Epidermal melanocyte (primary cell): ENCODE data around the gene USP44.
"Not testable (repeated sequence)": the region's sequence is repeated elsewhere in the genome, so short reads cannot be mapped to it uniquely, and the experiment has no call there.

Experiments
- DNase-seq: peaks from one replicate; pipeline ENCODE4 v3.0.0; 2011; ENCODE audit warnings: low spot score; ENCODE audit not compliant: insufficient read length

USP44 gene

DNA sequence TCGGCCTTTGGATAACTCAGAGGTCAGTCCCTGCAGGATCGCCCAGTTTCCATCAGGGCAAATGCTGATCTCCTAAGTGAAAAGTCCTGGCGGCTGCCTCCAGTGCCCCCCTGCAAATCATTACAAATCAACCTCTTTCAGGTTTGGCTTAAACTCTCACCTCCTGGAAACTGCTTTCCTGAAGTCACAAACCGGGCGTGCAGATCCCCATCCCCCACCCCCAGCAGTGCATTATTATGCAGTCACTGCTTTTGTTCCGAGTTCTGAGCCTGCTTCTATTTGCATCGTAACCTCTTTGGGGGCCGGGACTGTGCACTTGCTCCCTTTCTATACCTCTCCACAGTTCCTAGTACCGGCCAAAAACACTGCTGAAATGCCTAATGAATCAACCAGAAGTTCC is at the start of gene USP44:
TSS of gene USP44 (minus strand) at position 172 of the 400 bp plus-strand sequence. CDS start 17,220 bp downstream, outside the sequence.
- DNase-seq: no peak

DNA sequence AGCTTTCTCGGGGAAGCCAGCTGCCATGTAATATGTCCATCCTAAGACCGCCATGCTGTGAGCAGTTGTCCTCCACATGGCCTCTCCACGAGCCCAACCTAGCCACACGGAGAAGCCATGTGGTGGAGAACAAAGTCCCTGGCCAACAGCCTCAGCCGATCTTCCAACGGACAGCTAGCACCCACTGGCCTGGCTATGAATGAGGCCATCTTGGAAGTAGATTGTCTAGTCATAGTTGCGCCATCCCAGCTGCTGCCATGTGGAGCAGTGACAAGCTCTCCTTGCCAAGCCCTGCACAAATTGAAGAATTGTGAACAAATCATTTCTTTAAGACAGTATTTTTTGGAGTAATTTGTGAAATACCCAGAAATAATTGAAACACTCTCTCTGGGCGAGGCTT is 49.3 kb upstream of the USP44 start:
- no peak for DNase-seq

DNA sequence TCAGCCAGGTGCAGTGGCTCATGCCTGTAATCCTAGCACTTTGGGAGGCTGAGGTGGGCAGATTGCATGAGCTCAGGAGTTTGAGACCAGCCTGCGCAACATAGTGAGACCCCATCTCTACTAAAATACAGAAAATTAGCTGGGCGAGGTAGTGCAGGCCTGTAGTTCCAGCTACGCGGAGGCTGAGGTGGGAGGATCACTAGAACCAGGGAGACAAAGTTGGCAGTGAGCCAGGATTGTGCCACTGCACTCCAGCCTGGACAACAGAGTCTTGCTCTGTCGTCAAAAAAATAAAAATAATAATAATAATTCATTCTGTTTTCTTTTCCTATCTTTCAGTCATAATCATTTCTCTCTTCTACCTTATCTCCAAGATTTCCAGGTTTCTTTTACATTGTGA is 48.6 kb upstream of the USP44 start:
- no peak for DNase-seq

DNA sequence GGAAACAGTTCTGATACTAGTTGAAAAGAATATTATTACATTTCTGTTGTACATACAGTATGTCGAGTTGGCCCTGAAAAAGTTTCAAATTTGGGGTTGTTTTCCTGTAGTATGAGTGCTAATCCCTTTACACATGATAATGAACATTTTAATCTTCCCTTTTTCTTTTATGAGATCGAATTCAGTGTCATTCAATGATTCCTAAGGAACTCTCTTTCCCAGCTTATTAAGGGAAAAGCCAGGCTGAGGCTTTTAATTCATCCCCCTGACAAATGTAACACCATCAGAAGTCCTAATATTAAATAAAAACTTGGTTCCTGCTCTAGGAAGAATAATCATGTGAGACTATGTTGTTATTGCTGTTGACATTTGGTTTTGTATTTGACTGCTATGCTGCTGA is 42.9 kb upstream of the USP44 start:
- no peak for DNase-seq

DNA sequence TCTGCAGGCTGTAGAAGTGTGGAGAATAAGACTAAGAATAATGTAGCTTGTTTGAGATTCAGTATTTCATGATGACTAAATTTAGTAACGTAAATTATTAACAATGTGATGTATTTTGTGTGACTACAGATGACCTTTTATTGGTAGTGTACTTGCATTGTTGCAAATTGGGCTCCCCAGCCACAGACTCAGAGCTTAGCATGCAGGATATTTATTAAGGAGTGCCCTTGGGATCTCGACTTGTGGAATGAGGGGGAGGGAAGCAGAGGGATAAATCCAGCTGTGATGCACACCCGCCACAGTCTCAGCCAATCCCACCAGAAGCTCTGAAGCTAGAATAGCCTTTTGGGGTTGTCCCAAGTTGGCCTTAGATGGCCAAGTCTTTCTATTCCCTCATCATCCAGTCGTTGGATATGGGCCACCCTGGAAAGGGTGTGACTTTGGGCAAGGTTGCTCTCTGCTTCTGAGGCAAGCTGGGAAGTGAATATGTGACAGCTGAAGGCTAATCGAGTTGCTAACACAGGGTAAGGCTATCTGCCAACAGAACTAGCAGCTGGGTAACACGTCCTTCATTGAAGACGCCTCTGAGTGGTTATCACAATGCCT is 42.1 kb upstream of the USP44 start:
- DNase-seq: no peak

DNA sequence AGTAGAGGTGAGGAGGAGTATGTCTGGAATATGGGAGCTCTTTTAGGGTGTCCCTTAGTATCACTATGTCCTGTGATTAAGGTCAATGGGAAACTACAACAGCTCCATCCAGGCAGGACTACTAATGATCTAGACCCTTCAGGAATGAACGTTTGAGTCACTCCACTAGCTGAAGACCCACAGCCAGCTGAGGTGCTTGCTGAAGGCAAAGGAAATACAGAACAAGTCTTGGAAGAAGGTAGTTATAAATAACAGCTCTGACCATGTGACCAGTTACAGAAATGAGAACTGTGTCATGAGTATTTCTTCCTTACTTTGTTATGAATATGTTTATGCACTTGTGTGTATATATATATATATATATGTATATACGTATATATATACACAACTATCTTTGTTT is 40.5 kb upstream of the USP44 start:
- no peak for DNase-seq

DNA sequence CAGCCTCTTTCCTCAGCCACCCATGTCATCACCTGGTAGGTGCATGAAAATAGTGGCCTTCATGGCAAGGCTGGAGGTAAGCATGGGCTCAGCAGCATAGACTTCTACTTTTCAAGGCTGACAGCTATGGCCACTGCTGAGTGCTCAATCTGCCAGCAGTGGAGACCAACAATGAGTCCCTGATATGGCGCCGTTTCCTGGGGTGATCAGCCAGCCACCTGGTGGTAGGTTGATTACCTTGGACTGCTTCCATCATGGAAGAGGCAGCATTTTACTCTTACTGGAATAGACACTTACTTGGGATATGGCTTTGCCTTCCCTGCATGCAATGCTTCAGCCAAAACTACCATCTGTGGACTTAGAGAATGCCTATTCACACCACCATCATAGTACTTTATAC is 39.5 kb upstream of the USP44 start:
- DNase-seq: no peak

DNA sequence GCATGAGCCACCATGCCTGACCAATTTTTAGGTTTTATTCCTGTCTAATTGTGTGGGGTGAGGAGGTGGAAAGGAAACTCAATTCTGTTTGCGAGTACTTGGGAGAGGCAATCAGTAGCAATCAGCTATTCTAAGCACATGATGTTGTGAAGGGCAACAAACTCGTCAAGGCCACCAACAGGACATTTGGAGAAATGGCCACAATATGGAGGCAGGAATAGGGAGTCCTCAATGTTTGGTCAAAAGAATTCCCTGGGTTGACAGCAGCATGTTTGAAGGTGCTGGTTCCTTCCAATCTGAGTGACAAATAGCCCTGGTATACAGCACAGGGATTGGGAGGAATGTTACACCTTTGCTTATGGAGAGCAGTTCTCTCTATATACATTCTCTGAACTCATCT is 32.7 kb upstream of the USP44 start:
- no peak for DNase-seq

DNA sequence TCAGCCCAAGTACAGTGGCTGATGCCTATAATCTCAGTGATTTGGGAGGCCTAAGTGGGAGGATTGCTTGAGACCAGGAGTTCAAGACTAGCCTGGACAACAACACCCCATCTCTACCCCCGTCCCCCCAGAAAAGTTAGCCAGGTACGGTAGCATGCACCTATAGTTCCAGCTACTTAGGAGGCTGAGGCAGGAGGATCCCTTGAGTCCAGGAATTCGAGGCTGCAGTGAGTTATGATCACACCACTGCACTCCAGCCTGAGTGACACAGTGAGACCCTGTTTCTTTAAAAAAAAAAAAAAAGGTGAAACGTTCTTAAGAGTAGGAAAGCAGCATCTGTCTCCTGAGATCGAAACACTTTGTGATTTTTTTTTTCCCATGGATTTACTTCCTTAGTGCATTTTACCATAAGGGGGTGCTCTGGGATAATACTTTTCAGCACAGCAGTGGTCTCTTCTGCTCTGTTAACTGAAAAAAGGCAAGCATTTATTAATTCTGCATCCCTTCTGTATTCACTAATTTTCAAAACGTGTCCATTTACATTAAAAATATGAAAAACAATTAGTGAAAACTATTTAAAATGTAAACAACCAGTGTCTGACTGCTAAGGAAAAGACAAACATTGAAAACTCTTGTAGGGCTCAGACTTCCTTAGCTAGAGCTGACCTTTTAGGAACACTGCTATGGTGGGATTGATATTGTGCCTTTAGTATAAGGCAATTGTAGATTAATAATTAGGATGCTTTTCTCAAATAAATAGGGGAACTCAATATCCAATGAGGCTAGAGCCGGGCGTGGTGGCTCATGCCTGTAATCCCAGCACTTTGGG is 31.2 kb upstream of the USP44 start:
- DNase-seq: peak; percentile 32

DNA sequence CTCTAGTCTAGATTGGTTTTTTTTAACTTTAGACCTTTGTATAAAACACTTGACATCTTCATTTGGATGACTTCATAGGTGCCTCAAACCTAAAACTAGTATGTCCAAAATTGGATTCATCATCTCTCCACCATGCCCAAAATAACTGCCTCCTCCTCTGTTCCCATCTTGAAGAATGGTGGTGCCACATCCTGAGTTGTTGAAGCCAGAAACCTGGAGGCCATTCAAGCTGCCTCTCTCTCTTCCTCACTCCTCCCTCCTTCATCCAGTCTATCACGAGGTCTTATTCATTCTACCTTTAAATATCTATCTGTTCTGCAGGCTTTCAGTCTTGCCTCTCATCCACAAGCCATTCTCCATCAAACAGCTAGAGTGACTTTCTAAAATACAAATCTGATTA is 26.5 kb upstream of the USP44 start:
- no peak for DNase-seq

DNA sequence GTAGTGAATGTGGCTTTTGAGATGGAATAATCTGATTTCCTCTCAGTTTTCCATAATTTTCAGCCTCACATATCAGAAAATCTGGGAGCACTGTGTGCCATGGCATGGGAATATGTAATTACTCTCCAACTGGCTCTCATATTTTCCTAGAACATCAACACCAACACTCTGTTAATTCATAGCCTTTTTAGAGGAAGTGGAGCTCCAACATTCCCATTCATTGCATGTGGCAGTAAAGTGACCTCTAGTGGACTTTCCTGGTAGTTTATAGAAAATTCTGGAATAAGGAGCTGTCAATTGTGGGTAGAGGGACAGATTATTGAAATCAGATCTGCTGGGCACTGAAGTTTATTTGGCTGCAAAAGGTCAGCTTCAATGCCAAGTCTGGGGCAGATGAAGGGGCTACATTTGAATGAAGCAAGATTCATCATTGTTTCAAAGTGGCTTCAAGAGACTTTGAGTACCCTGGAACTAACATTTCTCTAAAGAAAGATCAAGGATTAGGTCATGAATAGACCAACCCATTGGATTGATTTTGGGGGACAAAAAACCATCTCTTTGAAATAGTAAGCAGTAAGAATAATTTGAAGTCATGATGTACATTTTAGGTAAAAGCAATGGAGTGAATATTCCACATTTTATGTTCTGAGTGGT is 23.6 kb upstream of the USP44 start:
- DNase-seq: peak; percentile 67

DNA sequence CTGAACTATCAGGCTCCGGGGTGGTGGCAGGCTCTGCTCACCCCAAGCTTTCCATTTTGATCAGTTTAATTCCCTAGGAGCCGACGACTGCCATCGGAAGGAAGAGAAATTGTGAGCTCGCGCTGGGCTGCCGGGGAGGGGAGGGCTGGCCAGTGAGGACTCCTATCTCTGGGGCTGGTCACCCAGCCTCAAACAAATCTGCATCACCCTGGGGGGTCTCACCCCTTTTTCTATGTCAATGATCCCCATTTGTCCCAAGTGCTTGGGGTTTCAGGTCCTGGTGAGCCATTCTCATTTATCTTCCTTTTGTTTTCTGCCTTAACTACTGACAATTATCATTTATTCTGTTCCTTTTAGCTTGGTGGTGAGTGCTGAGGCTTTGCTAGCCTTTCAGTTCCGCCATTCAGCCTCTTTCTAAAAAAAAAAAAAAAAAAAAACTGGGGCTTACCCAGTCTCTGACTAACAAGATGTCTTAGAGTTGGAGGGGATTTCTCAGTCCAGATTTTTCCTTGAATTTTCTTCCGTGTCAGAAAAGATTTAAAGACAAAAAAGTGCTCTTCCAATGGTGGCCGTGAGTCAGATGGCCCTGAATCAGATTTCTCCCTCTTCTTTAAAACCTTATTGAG is 22.8 kb upstream of the USP44 start:
- no peak for DNase-seq

DNA sequence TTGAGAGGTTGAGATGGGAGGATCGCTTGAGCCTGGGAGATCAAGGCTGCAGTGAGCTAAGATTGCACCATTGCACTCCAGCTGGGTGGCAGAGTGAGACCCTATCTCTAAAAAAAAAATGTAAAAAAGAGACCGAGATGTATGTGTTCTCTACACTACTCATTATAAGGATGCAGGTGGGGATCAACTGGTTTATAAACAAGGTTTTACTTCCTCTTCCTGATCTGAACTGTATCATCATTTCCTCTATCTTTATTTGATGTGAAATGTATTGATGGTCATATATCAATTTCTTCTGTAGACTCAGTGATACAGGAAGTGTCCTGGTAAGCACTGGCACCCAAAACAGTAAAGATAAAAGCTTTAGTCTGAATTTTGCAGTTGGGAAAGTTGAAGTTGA is 20.1 kb upstream of the USP44 start:
- DNase-seq: no peak

DNA sequence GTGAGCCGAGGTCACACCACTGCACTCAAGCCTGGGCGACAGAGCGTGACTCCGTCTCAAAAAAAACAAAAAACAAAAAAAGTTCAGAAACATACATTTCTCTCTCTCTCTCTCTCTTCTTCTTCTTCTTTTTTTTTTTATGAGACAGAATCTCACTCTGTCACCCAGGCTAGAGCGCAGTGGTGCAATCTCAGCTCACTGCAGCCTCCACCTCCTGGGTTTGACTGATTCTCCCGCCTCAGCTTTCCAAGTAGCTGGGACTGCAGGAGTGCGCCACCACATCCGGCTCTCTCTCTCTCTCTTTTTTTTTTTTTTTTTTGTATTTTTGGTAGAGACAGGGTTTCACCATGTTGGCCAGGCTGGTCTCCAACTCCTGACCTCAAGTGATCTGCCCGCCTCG is 16.8 kb upstream of the USP44 start:
- not testable (repeated sequence) for DNase-seq

DNA sequence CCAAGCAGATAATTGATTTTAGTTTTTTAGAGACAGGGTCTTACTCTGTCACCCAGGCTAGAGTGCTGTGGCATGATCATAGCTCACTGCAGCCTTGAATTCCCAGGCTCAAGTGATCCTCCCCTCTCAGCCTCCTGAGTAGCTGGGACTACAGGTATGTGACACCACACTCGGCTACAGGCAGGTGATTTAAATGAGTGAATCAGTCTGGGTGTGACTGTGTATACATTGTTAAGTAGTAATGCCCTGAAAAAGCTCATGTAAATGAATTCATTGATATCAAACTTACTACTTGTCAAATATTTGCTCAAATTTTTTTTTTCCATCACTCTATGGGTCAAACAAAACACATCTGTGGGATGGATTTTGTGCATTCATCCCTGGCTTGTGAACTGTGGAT is 6.3 kb upstream of the USP44 start:
- DNase-seq: no peak

DNA sequence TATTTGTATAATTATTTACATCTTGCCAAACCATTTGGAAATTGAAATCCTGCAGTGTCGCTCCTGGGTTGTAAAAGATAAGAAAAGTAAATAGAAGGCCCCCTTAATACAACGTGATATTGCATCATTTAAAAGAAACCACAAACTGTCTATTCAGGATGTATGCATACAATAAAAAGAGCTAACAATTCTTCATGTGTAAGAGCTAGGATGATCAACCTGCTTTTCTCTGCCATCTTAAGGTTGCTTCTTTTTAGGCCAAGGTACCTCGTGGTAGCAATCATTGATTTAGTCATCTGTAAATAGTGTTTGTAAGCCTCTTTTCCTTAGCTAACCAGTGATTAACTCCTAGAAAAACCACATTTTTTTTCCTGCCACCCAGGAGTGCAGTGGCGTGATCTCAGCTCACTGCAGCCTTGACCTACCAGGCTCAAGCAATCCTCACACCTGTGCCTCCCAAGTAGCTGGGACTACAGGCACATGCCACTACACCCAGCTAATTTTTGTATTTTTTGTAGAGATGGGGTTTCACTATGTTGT is 3.3 kb upstream of the USP44 start:
- DNase-seq: no peak

DNA sequence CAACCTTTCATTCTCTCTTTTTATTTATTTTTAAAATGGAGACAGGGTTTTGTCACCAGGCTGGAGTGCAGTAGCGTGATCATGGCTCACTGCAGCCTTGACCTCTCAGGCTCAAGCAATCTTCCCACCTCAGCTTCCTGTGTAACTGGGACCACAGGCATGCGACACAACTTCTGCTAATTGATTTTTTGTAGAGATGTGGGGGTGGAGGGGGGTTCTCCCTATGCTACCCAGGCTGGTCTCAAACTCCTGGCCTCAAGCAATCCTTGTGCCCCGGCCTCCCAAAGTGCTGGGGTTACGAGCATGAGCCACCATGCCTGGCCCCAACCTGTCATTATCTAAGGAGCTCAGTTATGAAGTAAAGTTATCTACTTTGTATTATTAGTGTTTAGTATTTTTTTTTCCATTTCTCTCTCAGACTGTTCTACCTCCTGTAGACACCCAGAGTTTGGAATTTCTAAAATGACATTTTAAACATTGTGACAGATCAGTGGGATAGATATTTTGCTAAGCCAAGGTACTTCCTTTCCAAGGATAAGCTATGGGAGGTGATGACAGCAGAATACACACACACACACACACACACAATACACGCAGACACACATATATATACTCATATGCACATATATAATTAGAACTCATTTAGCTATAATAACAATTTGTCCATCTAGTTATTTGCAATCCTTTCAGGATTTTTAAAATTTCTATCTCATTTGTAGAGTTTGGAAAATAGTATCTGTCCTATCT is 2.1 kb upstream of the USP44 start:
- no peak for DNase-seq

DNA sequence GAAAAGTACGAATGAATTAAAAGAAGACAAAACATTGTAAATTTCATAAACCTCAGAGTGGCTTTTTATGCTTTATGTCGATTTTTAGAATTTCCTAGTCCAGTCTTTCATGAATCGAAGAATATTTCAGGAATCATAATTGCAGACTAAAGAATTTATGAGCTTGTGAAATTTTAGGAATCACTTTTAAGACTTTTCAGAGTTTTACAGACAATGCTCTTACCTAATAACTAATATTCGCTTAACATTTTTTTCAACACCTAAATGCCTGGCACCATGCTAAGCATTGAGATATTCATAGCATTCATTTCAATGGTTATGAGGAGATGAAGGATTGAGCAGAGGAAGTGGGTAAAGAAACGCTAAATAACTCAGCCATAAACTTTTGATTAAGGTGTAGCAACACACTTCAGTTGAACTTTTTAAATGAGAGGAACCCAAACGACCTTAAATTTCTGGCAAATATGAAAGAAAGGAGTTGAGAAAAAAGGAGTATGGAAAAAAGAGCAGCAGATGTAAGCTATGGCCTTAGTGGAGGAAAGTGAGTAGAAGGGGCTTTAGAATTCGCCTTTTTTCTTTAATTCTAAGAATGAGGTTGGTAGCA is 739 bp upstream of the USP44 start:
- no peak for DNase-seq

DNA sequence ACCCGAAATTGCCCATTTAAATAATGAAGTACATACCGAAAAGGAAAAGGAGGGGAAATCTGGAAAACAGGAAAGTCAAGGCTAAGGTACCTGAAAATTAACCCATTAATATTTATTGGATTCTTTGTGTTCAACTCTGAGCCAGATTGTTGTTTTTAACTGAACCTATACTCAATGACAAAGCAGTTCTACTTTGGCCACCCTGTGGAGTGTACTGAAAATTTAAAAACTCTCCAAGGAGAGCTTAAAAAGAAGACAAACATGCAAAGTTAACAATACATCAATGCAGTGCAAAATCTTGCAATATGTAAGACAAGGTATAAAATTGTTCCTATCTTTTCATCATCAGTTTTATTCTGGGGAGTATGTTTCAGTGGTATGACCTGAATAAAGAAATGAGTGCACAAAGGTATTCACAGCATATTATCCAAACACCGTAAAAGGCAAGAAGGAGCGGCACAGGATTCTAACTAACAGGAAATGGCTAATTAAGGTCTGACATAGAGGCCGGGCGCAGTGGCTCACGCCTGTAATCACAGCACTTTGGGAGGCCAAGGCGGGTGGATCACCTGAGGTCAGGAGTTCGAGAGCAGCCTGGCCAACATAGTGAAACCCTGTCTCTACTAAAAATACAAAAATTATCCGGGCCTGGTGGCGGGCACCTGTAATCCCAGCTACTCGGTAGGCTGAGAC is 1.7 kb downstream of the USP44 start:
- DNase-seq: no peak
